Measurements from ENCODE around the gene SUCO. TPM values are rescaled to one million over a fixed set of nuclear protein-coding genes. Genes with fewer than 3 reads are reported as not detected.
A peak's percentile ranks its signal among the peaks of the same experiment; 100 is the strongest.
"Not testable (repeated sequence)": the region's sequence is repeated elsewhere in the genome, so short reads cannot be mapped to it uniquely, and the experiment has no call there.

SUCO gene
- total RNA-seq, 1 donor from 2014 or later: 35.2 TPM

DNA sequence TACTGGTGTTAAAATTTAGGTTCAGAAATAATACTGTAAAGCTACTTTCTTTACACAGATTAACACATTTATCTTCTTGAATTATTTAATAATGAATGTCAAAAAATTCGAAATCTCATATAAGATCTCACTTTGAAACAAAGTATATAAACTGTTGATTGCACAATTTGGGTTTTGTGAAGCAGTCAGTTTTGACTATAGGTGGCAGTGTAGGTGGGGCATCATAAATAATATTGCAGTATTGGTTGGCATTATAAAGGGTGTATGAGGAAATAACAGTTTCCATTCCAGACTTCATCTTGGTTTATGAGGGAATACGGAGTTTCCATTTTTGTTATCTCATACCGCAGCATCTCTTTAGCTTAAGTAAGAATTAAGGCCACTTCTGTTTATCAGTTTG, 49.9 kb downstream of the SUCO start:
- H3K36me3 Mint-ChIP-seq (ENCODE audit: low read depth): peaks cover 12% of the 10 kb centered on the region
- TF ChIP-seq, protein P1, sequence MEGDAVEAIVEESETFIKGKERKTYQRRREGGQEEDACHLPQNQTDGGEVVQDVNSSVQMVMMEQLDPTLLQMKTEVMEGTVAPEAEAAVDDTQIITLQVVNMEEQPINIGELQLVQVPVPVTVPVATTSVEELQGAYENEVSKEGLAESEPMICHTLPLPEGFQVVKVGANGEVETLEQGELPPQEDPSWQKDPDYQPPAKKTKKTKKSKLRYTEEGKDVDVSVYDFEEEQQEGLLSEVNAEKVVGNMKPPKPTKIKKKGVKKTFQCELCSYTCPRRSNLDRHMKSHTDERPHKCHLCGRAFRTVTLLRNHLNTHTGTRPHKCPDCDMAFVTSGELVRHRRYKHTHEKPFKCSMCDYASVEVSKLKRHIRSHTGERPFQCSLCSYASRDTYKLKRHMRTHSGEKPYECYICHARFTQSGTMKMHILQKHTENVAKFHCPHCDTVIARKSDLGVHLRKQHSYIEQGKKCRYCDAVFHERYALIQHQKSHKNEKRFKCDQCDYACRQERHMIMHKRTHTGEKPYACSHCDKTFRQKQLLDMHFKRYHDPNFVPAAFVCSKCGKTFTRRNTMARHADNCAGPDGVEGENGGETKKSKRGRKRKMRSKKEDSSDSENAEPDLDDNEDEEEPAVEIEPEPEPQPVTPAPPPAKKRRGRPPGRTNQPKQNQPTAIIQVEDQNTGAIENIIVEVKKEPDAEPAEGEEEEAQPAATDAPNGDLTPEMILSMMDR (IDR thresholded peaks at IDR 0.05): peak; percentile 43
- no peak for DNase-seq (ENCODE audit: low spot score)
- no peaks in the 10 kb centered on the region for H3K9me3 Mint-ChIP-seq (ENCODE audit: low read depth)
- no peak overlapping the region for H3K4me3 Mint-ChIP-seq (ENCODE audit: unreplicated experiment)
- no peak overlapping the region for H3K27ac Mint-ChIP-seq (ENCODE audit: unreplicated experiment)
- H3K4me1 Mint-ChIP-seq (ENCODE audit: low read depth): peaks cover 29% of the 10 kb centered on the region
- H3K27me3 Mint-ChIP-seq (ENCODE audit: low read depth): no peaks in the 10 kb centered on the region

DNA sequence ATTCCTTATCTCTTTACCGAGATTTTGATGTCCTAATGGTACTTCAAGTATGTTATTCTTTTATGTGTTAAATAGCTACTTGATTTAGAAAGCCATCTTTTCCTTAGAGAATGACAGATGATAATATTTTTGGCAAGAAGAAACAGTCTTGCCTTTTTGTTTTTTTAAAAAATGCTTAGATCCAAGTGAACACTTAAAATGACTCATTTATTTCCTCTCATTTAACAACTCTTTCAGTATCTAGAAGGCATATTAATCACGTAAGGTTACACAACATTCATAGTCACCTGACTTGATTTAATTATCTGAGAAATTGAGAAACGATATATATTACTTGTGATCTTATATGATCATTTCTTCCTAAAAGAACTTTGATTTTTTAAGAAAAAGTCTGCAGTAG, 52.4 kb downstream of the SUCO start:
- Mint-ChIP-seq H3K36me3 (ENCODE audit: low read depth) (peaks cover 15% of the 10 kb centered on the region), H3K27me3 (ENCODE audit: low read depth) (no peaks in the 10 kb centered on the region), H3K4me3 (ENCODE audit: unreplicated experiment) (no peak overlapping the region), H3K9me3 (ENCODE audit: low read depth) (no peaks in the 10 kb centered on the region), H3K27ac (ENCODE audit: unreplicated experiment) (peak overlapping the region; percentile 89), H3K4me1 (ENCODE audit: low read depth) (peaks cover 46% of the 10 kb centered on the region)
- DNase-seq (ENCODE audit: low spot score): no peak
- TF ChIP-seq, protein P1 (IDR thresholded peaks at IDR 0.05): no peak

DNA sequence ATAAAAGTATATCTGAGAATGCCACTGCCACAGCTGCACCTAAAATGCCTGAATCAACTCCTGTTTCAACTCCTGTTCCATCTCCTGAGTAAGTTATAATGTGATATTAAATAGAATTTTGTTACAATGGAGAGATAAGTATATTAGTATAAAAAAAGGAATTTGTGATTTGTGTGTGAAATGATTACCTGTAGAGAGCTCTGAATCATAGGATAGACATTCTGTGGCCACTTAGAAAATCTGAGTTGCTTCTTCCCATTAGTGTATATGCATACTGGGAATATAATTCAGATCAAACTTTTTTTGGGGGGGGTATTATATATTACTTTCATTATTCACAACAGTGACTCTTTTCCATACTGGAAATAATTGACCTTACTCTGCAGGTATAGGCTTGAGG, 52.9 kb downstream of the SUCO start:
- peaks cover 46% of the 10 kb centered on the region for H3K4me1 Mint-ChIP-seq (ENCODE audit: low read depth)
- no peak for DNase-seq (ENCODE audit: low spot score)
- H3K36me3 Mint-ChIP-seq (ENCODE audit: low read depth): peaks cover 20% of the 10 kb centered on the region
- H3K9me3 Mint-ChIP-seq (ENCODE audit: low read depth): no peaks in the 10 kb centered on the region
- H3K27ac Mint-ChIP-seq (ENCODE audit: unreplicated experiment): peak overlapping the region; percentile 89
- TF ChIP-seq, protein P1 (IDR thresholded peaks at IDR 0.05): no peak
- no peaks in the 10 kb centered on the region for H3K27me3 Mint-ChIP-seq (ENCODE audit: low read depth)
- H3K4me3 Mint-ChIP-seq (ENCODE audit: unreplicated experiment): no peak overlapping the region

DNA sequence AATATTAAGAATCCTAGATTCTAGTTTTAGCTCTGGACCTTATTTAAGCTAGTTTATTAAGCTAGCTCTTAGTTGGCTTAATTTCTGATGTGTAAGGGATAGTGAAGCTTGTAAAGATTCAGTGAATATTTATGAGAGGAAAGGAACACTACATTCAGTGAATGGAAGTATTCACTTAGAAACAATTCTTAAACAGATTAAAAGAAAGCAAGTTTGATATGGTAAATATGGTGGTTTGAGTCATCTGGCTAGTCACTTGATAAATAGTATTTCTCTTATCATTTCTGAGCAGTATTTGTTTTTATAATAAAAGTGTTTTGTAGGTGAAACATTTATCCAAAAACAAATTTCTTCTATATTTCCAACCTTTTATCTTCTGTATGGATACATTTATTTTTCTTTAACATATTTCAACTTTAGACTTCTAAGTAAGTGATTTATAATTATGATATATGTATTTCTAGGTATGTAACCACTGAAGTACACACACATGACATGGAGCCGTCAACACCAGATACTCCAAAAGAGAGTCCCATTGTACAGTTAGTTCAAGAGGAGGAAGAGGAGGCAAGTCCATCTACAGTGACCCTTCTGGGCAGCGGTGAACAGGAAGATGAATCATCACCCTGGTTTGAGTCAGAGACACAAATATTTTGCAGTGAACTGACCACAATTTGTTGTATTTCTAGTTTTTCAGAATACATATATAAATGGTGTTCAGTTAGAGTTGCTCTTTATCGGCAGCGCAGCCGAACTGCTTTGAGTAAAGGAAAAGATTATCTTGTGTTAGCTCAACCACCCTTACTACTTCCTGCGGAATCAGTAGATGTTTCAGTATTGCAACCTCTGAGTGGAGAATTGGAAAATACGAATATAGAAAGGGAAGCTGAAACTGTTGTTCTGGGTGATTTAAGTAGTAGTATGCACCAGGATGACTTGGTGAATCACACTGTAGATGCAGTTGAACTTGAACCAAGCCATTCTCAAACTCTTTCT, 55.6 kb downstream of the SUCO start:
- Mint-ChIP-seq H3K36me3 (ENCODE audit: low read depth) (peaks cover 32% of the 10 kb centered on the region), H3K4me3 (ENCODE audit: unreplicated experiment) (no peak overlapping the region), H3K4me1 (ENCODE audit: low read depth) (peaks cover 29% of the 10 kb centered on the region), H3K27ac (ENCODE audit: unreplicated experiment) (peak overlapping the region; percentile 70), H3K27me3 (ENCODE audit: low read depth) (no peaks in the 10 kb centered on the region), H3K9me3 (ENCODE audit: low read depth) (no peaks in the 10 kb centered on the region)
- no peak for DNase-seq (ENCODE audit: low spot score)
- TF ChIP-seq, protein P1 (IDR thresholded peaks at IDR 0.05): no peak

DNA sequence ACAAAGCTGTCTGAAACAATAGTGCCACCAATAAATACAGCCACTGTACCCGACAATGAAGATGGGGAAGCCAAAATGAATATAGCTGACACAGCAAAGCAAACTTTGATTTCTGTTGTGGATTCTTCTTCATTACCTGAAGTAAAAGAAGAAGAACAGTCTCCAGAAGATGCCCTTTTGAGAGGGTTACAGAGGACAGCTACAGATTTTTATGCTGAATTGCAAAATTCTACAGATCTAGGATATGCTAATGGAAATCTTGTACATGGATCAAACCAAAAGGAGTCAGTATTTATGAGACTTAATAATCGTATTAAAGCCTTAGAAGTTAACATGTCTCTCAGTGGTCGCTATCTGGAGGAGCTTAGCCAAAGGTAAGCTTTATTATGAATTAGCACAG, 56.6 kb downstream of the SUCO start:
- Mint-ChIP-seq H3K27me3 (ENCODE audit: low read depth) (no peaks in the 10 kb centered on the region), H3K27ac (ENCODE audit: unreplicated experiment) (peak overlapping the region; percentile 70), H3K9me3 (ENCODE audit: low read depth) (no peaks in the 10 kb centered on the region), H3K36me3 (ENCODE audit: low read depth) (peaks cover 38% of the 10 kb centered on the region), H3K4me3 (ENCODE audit: unreplicated experiment) (no peak overlapping the region), H3K4me1 (ENCODE audit: low read depth) (peaks cover 29% of the 10 kb centered on the region)
- TF ChIP-seq, protein P1 (IDR thresholded peaks at IDR 0.05): no peak
- DNase-seq (ENCODE audit: low spot score): no peak

DNA sequence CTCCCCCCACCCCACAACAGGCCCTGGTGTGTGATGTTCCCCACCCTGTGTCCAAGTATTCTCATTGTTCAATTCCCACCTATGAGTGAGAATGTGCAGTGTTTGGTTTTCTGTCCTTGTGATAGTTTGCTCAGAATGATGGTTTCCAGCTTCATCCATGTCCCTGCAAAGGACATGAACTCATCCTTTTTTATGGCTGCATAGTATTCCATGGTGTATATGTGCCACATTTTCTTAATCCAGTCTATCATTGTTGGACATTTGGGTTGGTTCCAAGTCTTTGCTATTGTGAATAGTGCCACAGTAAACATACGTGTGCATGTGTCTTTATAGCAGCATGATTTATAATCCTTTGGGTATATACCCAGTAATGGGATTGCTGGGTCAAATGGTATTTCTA, 58.5 kb downstream of the SUCO start:
- Mint-ChIP-seq H3K36me3 (ENCODE audit: low read depth) (peaks cover 49% of the 10 kb centered on the region), H3K4me1 (ENCODE audit: low read depth) (peaks cover 17% of the 10 kb centered on the region)
- not testable (repeated sequence) for H3K27me3 Mint-ChIP-seq (ENCODE audit: low read depth); H3K9me3 Mint-ChIP-seq (ENCODE audit: low read depth); DNase-seq (ENCODE audit: low spot score); H3K4me3 Mint-ChIP-seq (ENCODE audit: unreplicated experiment); H3K27ac Mint-ChIP-seq (ENCODE audit: unreplicated experiment)

DNA sequence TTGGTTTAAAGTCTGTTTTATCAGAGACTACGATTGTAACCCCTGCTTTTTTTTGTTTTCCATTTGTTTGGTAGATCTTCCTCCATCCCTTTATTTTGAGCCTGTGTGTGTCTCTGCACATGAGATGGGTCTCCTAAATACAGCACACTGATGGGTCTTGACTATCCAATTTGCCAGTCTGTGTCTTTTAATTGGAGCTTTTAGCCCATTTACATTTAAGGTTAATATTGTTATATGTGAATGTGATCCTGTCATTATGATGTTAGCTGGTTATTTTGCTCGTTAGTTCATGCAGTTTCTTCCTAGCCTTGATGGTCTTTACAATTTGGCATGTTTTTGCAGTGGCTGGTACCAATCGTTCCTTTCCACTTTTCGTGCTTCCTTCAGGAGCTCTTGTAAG, 62.1 kb downstream of the SUCO start:
- H3K36me3 Mint-ChIP-seq (ENCODE audit: low read depth): peaks cover 51% of the 10 kb centered on the region
- H3K27me3 Mint-ChIP-seq (ENCODE audit: low read depth); H3K4me1 Mint-ChIP-seq (ENCODE audit: low read depth); H3K9me3 Mint-ChIP-seq (ENCODE audit: low read depth); H3K27ac Mint-ChIP-seq (ENCODE audit: unreplicated experiment); H3K4me3 Mint-ChIP-seq (ENCODE audit: unreplicated experiment); DNase-seq (ENCODE audit: low spot score): not testable (repeated sequence)

DNA sequence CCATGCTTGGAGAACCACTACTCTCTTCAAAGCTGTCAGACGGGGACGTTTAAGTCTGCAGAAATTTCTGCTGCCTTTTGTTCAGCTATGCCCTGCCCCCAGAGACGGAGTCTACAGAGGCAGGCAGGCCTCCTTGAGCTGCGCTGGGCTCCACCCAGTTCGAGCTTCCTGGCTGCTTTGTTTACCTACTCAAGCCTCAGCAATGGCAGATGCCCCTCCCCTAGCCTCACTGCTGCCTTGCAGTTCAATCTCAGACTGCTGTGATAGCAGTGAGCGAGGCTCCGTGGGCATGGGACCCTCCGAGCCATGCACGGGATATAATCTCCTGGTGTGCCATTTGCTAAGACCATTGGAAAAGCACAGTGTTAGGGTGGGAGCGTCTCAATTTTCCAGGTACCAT, 63.8 kb downstream of the SUCO start:
- DNase-seq (ENCODE audit: low spot score); H3K4me3 Mint-ChIP-seq (ENCODE audit: unreplicated experiment); H3K4me1 Mint-ChIP-seq (ENCODE audit: low read depth); H3K27ac Mint-ChIP-seq (ENCODE audit: unreplicated experiment); H3K9me3 Mint-ChIP-seq (ENCODE audit: low read depth); H3K27me3 Mint-ChIP-seq (ENCODE audit: low read depth): not testable (repeated sequence)
- peaks cover 51% of the 10 kb centered on the region for H3K36me3 Mint-ChIP-seq (ENCODE audit: low read depth)

Data from chondrocyte (in vitro differentiated cells).